SK-N-SH (cell line): ENCODE measurements around the gene STATH.

ENCODE experiments used
- MEF2A ChIP-seq: IDR thresholded peaks from 2 replicates; pipeline ENCODE4 v1.4.0; 2012; ENCODE audit warnings: low read depth, borderline replicate concordance
- TF ChIP-seq, protein P1 (sequence below): fragments of 200-600 bp; sonication (generic); IDR thresholded peaks from 2 replicates; pipeline ENCODE4 v1.6.1; 2017; ENCODE audit warnings: antibody characterized with exemption, mild to moderate bottlenecking, moderate library complexity

DNA sequence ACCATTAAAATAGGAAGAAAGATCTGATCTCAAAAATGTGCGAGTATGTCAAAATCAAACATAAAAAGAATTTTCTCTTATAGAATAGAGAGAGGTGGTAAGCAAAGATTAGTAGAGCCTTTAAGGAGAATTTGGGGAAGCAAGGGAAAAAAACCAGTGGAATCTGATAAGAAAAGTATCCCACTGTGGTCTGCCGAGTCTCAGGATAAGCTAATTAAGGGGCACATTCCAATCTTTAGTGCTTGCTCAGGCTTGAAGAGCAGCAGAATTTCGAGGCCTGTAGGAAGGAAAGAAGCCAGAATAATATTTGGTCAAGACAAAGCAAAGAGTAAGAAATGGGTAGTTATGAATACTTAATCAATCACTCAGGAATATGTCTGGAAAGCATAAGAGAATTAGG lies 13.0 kb downstream of the STATH start:
- no peak for TF ChIP-seq MEF2A
- TF ChIP-seq, protein P1, sequence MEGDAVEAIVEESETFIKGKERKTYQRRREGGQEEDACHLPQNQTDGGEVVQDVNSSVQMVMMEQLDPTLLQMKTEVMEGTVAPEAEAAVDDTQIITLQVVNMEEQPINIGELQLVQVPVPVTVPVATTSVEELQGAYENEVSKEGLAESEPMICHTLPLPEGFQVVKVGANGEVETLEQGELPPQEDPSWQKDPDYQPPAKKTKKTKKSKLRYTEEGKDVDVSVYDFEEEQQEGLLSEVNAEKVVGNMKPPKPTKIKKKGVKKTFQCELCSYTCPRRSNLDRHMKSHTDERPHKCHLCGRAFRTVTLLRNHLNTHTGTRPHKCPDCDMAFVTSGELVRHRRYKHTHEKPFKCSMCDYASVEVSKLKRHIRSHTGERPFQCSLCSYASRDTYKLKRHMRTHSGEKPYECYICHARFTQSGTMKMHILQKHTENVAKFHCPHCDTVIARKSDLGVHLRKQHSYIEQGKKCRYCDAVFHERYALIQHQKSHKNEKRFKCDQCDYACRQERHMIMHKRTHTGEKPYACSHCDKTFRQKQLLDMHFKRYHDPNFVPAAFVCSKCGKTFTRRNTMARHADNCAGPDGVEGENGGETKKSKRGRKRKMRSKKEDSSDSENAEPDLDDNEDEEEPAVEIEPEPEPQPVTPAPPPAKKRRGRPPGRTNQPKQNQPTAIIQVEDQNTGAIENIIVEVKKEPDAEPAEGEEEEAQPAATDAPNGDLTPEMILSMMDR = no peak
